Nucleus accumbens (tissue), 56 donors: Measurements from ENCODE around the gene PAPPA.

Experiments
- DNase-seq, 56 donors: peaks; one replicate each; lab custom pipeline; 2025; lab: John Stamatoyannopoulos, UW

Gene PAPPA

GRCh38 chr9:116442528-116442927 lies 288.9 kb downstream of the PAPPA start:
- DNase-seq, result no peak

GRCh38 chr9:116447934-116448333 lies 294.3 kb downstream of the PAPPA start:
- no peak for DNase-seq

DNA sequence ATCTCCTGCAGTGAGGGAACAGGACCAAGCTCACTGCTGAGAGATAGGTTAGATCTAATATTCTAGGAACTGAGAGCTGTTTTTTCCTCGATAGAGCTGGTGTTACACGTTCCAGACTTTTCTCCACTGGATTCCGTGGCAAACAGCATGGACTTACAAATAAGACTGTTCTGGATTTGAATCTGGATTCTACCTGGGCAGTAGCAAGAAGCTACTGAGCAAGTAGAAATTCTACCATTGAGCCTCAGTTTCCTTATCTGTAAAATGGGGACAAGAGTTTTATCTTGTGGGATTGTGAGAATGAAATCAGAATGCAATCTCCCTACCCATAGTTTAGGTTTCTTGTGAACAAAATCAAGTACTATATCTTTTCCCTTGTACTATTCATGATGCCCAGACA lies 294.8 kb downstream of the PAPPA start:
- DNase-seq, result no peak

- no peak for DNase-seq
These were observed 296.4 kb downstream of the PAPPA start for GRCh38 chr9:116449949-116450348.

DNA sequence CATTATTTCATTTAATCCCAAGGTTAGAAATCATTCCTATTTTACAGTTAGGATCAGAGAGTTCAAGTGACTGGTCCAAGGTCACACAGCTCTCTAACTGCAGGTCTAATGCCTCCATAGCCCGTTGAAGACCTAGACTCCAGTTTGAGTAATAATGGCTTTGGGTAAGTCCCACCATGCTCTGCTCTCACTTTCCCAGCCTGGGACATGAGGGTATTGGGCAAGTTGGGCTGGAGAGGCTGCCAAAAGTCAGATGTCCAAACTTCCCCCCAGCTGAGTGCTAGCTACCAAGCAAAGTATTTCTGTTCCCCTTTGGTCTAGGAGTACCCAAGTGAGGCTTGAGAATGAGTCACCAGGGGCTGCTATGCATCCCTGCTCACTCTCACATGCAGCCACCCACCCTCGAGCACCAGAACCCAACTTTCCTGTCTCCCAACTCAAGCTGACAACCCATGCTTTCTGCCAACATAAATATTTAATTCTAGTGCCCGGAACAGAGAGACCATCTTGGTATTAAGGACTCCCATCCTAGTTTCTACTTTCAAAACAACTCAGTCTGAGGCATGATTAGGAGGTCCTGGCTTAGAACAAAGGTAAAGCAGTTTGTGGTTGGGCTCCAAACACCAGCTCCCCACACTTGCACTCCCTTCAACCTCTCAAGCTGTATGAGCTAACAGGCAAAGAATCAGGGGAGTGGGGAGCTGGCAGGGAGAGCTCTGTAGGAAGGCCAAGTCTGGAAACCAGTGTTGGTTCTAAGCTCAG lies 297.0 kb downstream of the PAPPA start:
- no peak for DNase-seq

DNA sequence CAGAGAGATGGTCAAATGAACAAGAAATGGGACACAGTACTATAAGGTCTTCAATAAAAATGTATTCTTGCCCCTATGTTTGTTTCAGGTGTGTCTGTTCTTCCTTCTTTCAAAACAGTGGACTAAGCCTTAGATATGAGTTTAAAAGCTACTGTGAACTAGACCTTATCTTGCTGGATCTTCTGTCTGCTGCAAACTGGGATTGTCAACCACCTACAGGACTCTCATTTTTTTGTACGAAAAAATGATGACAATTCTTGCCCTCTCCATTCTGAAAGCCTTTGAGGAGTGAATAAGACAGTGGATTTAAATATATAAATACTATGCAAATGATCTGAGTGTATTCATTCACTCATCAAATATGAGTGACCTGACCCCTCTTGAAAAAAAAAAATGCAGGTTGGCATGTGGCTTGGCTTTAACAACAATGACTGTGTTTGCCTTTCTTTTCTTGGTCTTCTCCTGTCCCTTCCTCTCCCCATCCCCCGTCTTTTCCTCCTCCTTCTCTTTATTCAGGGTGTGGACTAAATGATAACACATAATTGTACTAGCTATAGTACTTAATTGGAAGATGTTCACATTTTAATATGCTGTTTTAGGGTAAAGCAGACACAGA lies 298.0 kb downstream of the PAPPA start:
- no peak for DNase-seq
